ENCODE measurements around the gene EP300. TPM values are rescaled to one million over a fixed set of nuclear protein-coding genes. Genes with fewer than 3 reads are reported as not detected.

The EP300 gene
- total and polyA plus RNA-seq, 10 donors: 3.9 to 196 (median 113) TPM

DNA sequence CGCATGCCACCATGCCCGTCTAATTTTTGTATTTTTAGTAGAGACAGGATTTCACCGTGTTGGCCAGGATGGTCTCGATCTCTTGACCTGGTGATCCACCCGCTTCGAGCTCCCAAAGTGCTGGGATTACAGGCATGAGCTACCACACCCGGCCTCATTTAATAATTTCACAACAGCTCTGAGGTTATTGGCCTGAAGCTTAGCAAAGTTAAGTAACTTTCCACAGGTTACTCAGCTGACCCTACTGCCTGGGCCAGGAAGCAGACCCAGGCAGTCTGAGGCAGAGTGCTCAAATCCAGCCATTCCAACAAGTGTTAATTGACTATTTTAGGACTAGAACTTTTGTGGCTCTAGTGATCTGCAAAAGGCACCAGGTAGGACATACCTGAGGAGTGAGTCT lies 60.5 kb downstream of the EP300 start:
- Histone ChIP-seq H3K4me1 (peaks cover 0 to 4% (median 0%) of the 10 kb centered on the region in 6 donors), H3K27ac (no peak overlapping the region), H3K36me3 (peaks cover 27 to 100% (median 99%) of the 10 kb centered on the region in 6 donors), H3K9me3 (no peaks in the 10 kb centered on the region), H3K27me3 (replicated peaks in 1 of 7) (no peaks in the 10 kb centered on the region), H3K4me3 (no peak overlapping the region)
- TF ChIP-seq POLR2A (IDR thresholded peaks at IDR 0.05) (no peak), POLR2AphosphoS5 (IDR thresholded peaks at IDR 0.05) (no peak)
- TF ChIP-seq, protein P1, sequence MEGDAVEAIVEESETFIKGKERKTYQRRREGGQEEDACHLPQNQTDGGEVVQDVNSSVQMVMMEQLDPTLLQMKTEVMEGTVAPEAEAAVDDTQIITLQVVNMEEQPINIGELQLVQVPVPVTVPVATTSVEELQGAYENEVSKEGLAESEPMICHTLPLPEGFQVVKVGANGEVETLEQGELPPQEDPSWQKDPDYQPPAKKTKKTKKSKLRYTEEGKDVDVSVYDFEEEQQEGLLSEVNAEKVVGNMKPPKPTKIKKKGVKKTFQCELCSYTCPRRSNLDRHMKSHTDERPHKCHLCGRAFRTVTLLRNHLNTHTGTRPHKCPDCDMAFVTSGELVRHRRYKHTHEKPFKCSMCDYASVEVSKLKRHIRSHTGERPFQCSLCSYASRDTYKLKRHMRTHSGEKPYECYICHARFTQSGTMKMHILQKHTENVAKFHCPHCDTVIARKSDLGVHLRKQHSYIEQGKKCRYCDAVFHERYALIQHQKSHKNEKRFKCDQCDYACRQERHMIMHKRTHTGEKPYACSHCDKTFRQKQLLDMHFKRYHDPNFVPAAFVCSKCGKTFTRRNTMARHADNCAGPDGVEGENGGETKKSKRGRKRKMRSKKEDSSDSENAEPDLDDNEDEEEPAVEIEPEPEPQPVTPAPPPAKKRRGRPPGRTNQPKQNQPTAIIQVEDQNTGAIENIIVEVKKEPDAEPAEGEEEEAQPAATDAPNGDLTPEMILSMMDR (IDR thresholded peaks at IDR 0.05 in 8 of 11, conservative IDR thresholded peaks at IDR 0.05 in 3 of 11): no peak
- 92 to 97% (median 94%) methylated on average over 7 of the region's 7 CpGs for whole genome bisulfite sequencing, 5 donors
- DNase-seq: no peak
- intact Hi-C loops (cut with DNase I; ENCODE audit: low total_unique reads): no loop called here

GRCh38 chr22:41157083-41157482 lies 64.7 kb downstream of the EP300 start:
- TF ChIP-seq POLR2AphosphoS5 (IDR thresholded peaks at IDR 0.05) (no peak), POLR2A (IDR thresholded peaks at IDR 0.05) (no peak)
- TF ChIP-seq, protein P1 (IDR thresholded peaks at IDR 0.05 in 8 of 11, conservative IDR thresholded peaks at IDR 0.05 in 3 of 11): no peak
- 81 to 90% (median 87%) methylated on average over 4 of the region's 4 CpGs for WGBS, 5 donors
- no peak for DNase-seq
- no peaks in the 10 kb centered on the region for H3K9me3 ChIP-seq
- H3K4me3 ChIP-seq: no peak overlapping the region
- H3K27me3 ChIP-seq (replicated peaks in 1 of 7): no peaks in the 10 kb centered on the region
- no peak overlapping the region for H3K27ac ChIP-seq
- intact Hi-C loops (cut with DNase I; ENCODE audit: low total_unique reads): no loop called here
- H3K4me1 ChIP-seq: peaks cover 0 to 7% (median 0%) of the 10 kb centered on the region in 6 donors
- peaks cover 16 to 100% (median 99%) of the 10 kb centered on the region in 6 donors for H3K36me3 ChIP-seq

GRCh38 chr22:41169157-41169556 lies 76.8 kb downstream of the EP300 start:
- 87 to 92% (median 89%) methylated on average over 8 of the region's 8 CpGs for WGBS, 5 donors
- intact Hi-C loops (cut with DNase I; ENCODE audit: low total_unique reads): no loop called here
- peaks cover 9 to 100% (median 97%) of the 10 kb centered on the region in 6 donors for H3K36me3 ChIP-seq
- H3K4me1 ChIP-seq: no peaks in the 10 kb centered on the region
- TF ChIP-seq POLR2AphosphoS5 (IDR thresholded peaks at IDR 0.05): no peak
- TF ChIP-seq, protein P1 (IDR thresholded peaks at IDR 0.05 in 8 of 11, conservative IDR thresholded peaks at IDR 0.05 in 3 of 11): no peak
- H3K4me3 ChIP-seq: no peak overlapping the region
- no peak for DNase-seq
- no peaks in the 10 kb centered on the region for H3K9me3 ChIP-seq
- no peak overlapping the region for H3K27ac ChIP-seq
- H3K27me3 ChIP-seq (replicated peaks in 1 of 7): no peaks in the 10 kb centered on the region

GRCh38 chr22:41171996-41172395 lies 79.6 kb downstream of the EP300 start:
- intact Hi-C loops (cut with DNase I; ENCODE audit: low total_unique reads): no loop called here
- DNase-seq: no peak
- Histone ChIP-seq H3K27ac (no peak overlapping the region), H3K4me3 (no peak overlapping the region), H3K9me3 (no peaks in the 10 kb centered on the region), H3K36me3 (peaks cover 14 to 100% (median 97%) of the 10 kb centered on the region in 6 donors), H3K4me1 (peaks cover 0 to 14% (median 0%) of the 10 kb centered on the region in 6 donors), H3K27me3 (replicated peaks in 1 of 7) (no peaks in the 10 kb centered on the region)
- whole genome bisulfite sequencing, 5 donors: 80 to 95% (median 94%) methylated on average over 3 of the region's 3 CpGs
- TF ChIP-seq POLR2AphosphoS5 (IDR thresholded peaks at IDR 0.05) (no peak), POLR2A (IDR thresholded peaks at IDR 0.05) (no peak)
- TF ChIP-seq, protein P1 (IDR thresholded peaks at IDR 0.05 in 8 of 11, conservative IDR thresholded peaks at IDR 0.05 in 3 of 11): no peak

Data from spleen (tissue), 11 donors.